Neural cell (in vitro differentiated cells): Measurements from ENCODE around the gene MYRF.

Experiments used
- CTCF ChIP-seq: fragments of 450-650 bp; IDR thresholded peaks from 2 replicates; pipeline ENCODE4 v1.5.1; 2014; ENCODE audit warnings: antibody characterized with exemption, mild to moderate bottlenecking, moderate library complexity; ENCODE audit not compliant: poor library complexity, severe bottlenecking
- EP300 ChIP-seq: fragments of 450-650 bp; conservative IDR thresholded peaks from 2 replicates; pipeline ENCODE4 v1.6.1; 2014; ENCODE audit warnings: antibody characterized with exemption, mild to moderate bottlenecking, moderate library complexity; ENCODE audit not compliant: poor library complexity, severe bottlenecking
- EZH2 ChIP-seq: fragments of 200-600, 300-800 bp; shearing (Covaris generic), sonication (generic); IDR thresholded peaks from 2 replicates; pipeline ENCODE4 v1.6.1; 2014; ENCODE audit warnings: antibody characterized with exemption, low read length, borderline replicate concordance, mild to moderate bottlenecking; ENCODE audit not compliant: insufficient read depth, poor library complexity, severe bottlenecking
- TAF1 ChIP-seq: IDR thresholded peaks from 2 replicates; pipeline ENCODE4 v1.6.1; 2012; ENCODE audit warnings: low read depth

GRCh38 chr11:61763930-61764605 is 11.6 kb downstream of the MYRF start:
- TF ChIP-seq CTCF, result no peak
- no peak for TF ChIP-seq EZH2
- no peak for TF ChIP-seq EP300
- TF ChIP-seq TAF1, result no peak
